Spinal cord (tissue), 10 donors: ENCODE results near the gene WWOX. TPM values are rescaled to one million over a fixed set of nuclear protein-coding genes. Genes with fewer than 3 reads are reported as not detected.
"Not testable (repeated sequence)": the region's sequence is repeated elsewhere in the genome, so short reads cannot be mapped to it uniquely, and the experiment has no call there.

ENCODE experiments used
- DNase-seq, 6 donors: peaks; one replicate each; pipeline versions ENCODE4 v3.0.0 to v3.0.0-alpha.2; 2013 to 2015; ENCODE audit warnings: low spot score in 6 of 6, low read depth in 4 of 6
- H3K27ac ChIP-seq: one replicate; pipeline ENCODE4 v1.5.1; 2013; ENCODE audit warnings: low read depth, low read length, control low read depth
- H3K27me3 ChIP-seq: one replicate; pipeline ENCODE4 v1.6.1; 2013; ENCODE audit warnings: low read length; ENCODE audit not compliant: control insufficient read depth, insufficient read depth
- H3K36me3 ChIP-seq: one replicate; pipeline ENCODE4 v1.6.1; 2013; ENCODE audit warnings: low read length; ENCODE audit not compliant: control insufficient read depth, insufficient read depth
- H3K4me1 ChIP-seq: one replicate; pipeline ENCODE4 v1.6.1; 2013; ENCODE audit warnings: low read length; ENCODE audit not compliant: control insufficient read depth, insufficient read depth
- H3K4me3 ChIP-seq: one replicate; pipeline ENCODE4 v1.5.1; 2013; ENCODE audit warnings: low read depth, low read length, control low read depth
- H3K9me3 ChIP-seq: one replicate; pipeline ENCODE4 v1.6.1; 2013; ENCODE audit warnings: low read length; ENCODE audit not compliant: control insufficient read depth, insufficient read depth
- WGBS: methylation state at CpG from one replicate; pipeline ENCODE4 v1.1.5; 2013; ENCODE audit warnings: missing lambda C conversion rate; ENCODE audit not compliant: insufficient coverage; 5-methylcytosine and 5-hydroxymethylcytosine counted together
- polyA plus RNA-seq, 2 donors: library from polyadenylated mRNA; unstranded; fragments of 120-200 nt; gene quantifications; one replicate each; pipeline ENCODE4 v1.2.1, GENCODE V29; 2013; ENCODE audit not compliant: insufficient read length in 2 of 2
- small RNA-seq: library from RNA; depleted of rRNA; stranded (forward); fragments of <200 nt; gene quantifications from one replicate; pipeline ENCODE3, GENCODE V24; 2014; ENCODE audit warnings: low replicate concordance
- total RNA-seq, 2 donors: library from RNA; depleted of rRNA in 1 of 2; stranded (reverse); fragments of 120-200 nt in 1 of 2; fragments of >200 nt in 1 of 2; gene quantifications; one replicate each; pipeline versions ENCODE4 v1.2.3 to v1.2.4, GENCODE V29; 2013 to 2014
- donor health status: healthy.

Gene WWOX
- total and polyA plus RNA-seq, 4 donors: 27.5 to 51.5 (median 32.5) TPM

GRCh38 chr16:79257953-79258490 lies 1158.6 kb downstream of the WWOX start:
- H3K9me3 ChIP-seq: no peaks in the 10 kb centered on the region
- no peaks in the 10 kb centered on the region for H3K36me3 ChIP-seq
- 78% methylated on average over 7 of the region's 10 CpGs for WGBS
- no peak for DNase-seq
- H3K4me3 ChIP-seq: no peak overlapping the region
- no peak overlapping the region for H3K27ac ChIP-seq
- H3K27me3 ChIP-seq: no peaks in the 10 kb centered on the region
- H3K4me1 ChIP-seq: peaks cover 7% of the 10 kb centered on the region

GRCh38 chr16:79260890-79261289 lies 1161.4 kb downstream of the WWOX start:
- not testable (repeated sequence) for H3K27me3 ChIP-seq, DNase-seq
- 100% methylated on average over 3 of the region's 4 CpGs for WGBS

GRCh38 chr16:79261481-79261940 lies 1162.1 kb downstream of the WWOX start:
- Histone ChIP-seq H3K27me3 (no peaks in the 10 kb centered on the region), H3K36me3 (no peaks in the 10 kb centered on the region), H3K27ac (no peak overlapping the region), H3K4me3 (no peak overlapping the region), H3K4me1 (no peaks in the 10 kb centered on the region), H3K9me3 (no peaks in the 10 kb centered on the region)
- WGBS: 60% methylated on average over 1 of the region's 5 CpGs
- DNase-seq: peak in 1 of 6 donors; percentile 20

More at GRCh38 chr16:79260890-79261289, 1161.4 kb downstream of the WWOX start:
- H3K36me3 ChIP-seq, H3K27ac ChIP-seq, H3K4me1 ChIP-seq, H3K9me3 ChIP-seq, H3K4me3 ChIP-seq: not testable (repeated sequence)

- Histone ChIP-seq H3K4me1 (no peaks in the 10 kb centered on the region), H3K27ac (no peak overlapping the region), H3K27me3 (no peaks in the 10 kb centered on the region), H3K9me3 (no peaks in the 10 kb centered on the region), H3K4me3 (no peak overlapping the region), H3K36me3 (no peaks in the 10 kb centered on the region)
- 52% methylated on average over 4 of the region's 7 CpGs for WGBS
- peak in 1 of 6 donors; percentile 64 for DNase-seq
These were observed 1162.6 kb downstream of the WWOX start for GRCh38 chr16:79261944-79262552.

Small RNA genes within 50 kb of the gene (small RNA-seq; reads per million reads assigned to genes)
- gene AC027279.3: not detected

Other genes with a start within 250 kb of the WWOX start
- gene CLEC3A, start 77.1 kb upstream of the WWOX start, total RNA-seq: under 1 TPM in 1 of 2 donors, not detected in 1; 0.30 TPM
- under 1 TPM; 0.26 to 0.49 TPM for gene CLEC3A, start 77.1 kb upstream of the WWOX start, polyA plus RNA-seq